HepG2 (cell line): ENCODE measurements around the gene ANXA3. TPM values are rescaled to one million over a fixed set of nuclear protein-coding genes. Genes with fewer than 3 reads are reported as not detected.

Experiments used
- ATAC-seq: fragments of 200-7000 bp; cut with Tn5 transposase; 3 replicates; pipeline ENCODE4 v1.9.1; 2020; ENCODE audit warnings: mild to moderate bottlenecking, moderate library complexity
- BruUV-seq: library from RNA; stranded (reverse); fragments of 400-500 nt; replicated peaks from 2 replicates; lab custom pipeline; 2021; lab: Mats Ljungman, UMichigan
- CTCF ChIA-PET: fragments of 300-600 bp; formaldehyde crosslinking; extraction: SDS; loops from one replicate; lab custom pipeline; 2021; ENCODE audit warnings: low total read pairs, inconsistent platforms, low intra/inter-chr PET ratio; lab: Yijun Ruan, JAX
- POLR2A ChIA-PET: fragments of 350-600 bp; sonication (Branson Sonifier 250); formaldehyde crosslinking; loops from one replicate; lab custom pipeline; 2020; ENCODE audit warnings: antibody characterized with exemption, inconsistent platforms; lab: Yijun Ruan, JAX
- DNase-seq: peaks from one replicate; pipeline ENCODE4 v3.0.0-alpha.2; 2015; ENCODE audit warnings: low spot score
- FAIRE-seq: peaks from 3 replicates; lab custom pipeline; 2011; peaks lifted over from hg19 to GRCh38; lab: Jason Lieb, UNC
- H2AFZ ChIP-seq: one replicate; pipeline ENCODE4 v1.6.1; 2011; ENCODE audit warnings: low read length, inconsistent platforms
- H3K27ac ChIP-seq: fragments of 300-600 bp; 3 replicates; pipeline ENCODE4 v1.8.0; 2011; ENCODE audit warnings: mixed run types, mild to moderate bottlenecking, mixed read lengths, low read length, inconsistent platforms; ENCODE audit not compliant: insufficient read depth; ENCODE audit errors: extremely low read length
- H3K27me3 ChIP-seq, 2 experiments: fragments of 200-600 bp in 1 of 2; 2 replicates in 1 of 2; 3 replicates in 1 of 2; pipeline versions ENCODE4 v1.6.0 to v1.8.0; 2011; ENCODE audit warnings: low read length in 2 of 2, mild to moderate bottlenecking in 2 of 2, moderate library complexity in 2 of 2, inconsistent platforms in 1 of 2; ENCODE audit not compliant: insufficient read depth in 2 of 2, control insufficient read depth in 1 of 2
- H3K36me3 ChIP-seq, 2 experiments: fragments of 200-600 bp in 1 of 2; replicated peaks in 1 of 2; 2 replicates in 1 of 2; 3 replicates in 1 of 2; pipeline versions ENCODE4 v1.5.1 to v1.8.0; 2011; ENCODE audit warnings: low read length in 2 of 2, inconsistent platforms in 1 of 2; ENCODE audit not compliant: insufficient read depth in 2 of 2, control insufficient read depth in 1 of 2
- H3K4me1 ChIP-seq: 2 replicates; pipeline ENCODE4 v1.5.1; 2012; ENCODE audit warnings: low read length, inconsistent platforms; ENCODE audit not compliant: insufficient read depth
- H3K4me2 ChIP-seq: 2 replicates; pipeline ENCODE4 v1.6.0; 2011; ENCODE audit warnings: low read depth, low read length, inconsistent platforms
- H3K4me3 ChIP-seq, 3 experiments: fragments of 200-600 bp in 1 of 3; sonication (generic), shearing (Covaris generic) in 1 of 3; replicated peaks in 1 of 3; 2 replicates each; pipeline ENCODE4 v1.5.1; 2011 to 2016; ENCODE audit warnings: low read length in 3 of 3, inconsistent platforms in 2 of 3, low read depth in 2 of 3, mild to moderate bottlenecking in 2 of 3, control low read depth in 1 of 3, mixed read lengths in 1 of 3; ENCODE audit not compliant: insufficient read depth in 1 of 3
- H3K79me2 ChIP-seq: one replicate; pipeline ENCODE4 v1.6.1; 2011; ENCODE audit warnings: low read length, inconsistent platforms; ENCODE audit not compliant: insufficient read depth
- H3K9ac ChIP-seq: 2 replicates; pipeline ENCODE4 v1.6.0; 2011; ENCODE audit warnings: mild to moderate bottlenecking, low read depth, low read length, inconsistent platforms; ENCODE audit not compliant: insufficient read depth
- H3K9me3 ChIP-seq: 2 replicates; pipeline ENCODE4 v1.5.1; 2012; ENCODE audit warnings: mild to moderate bottlenecking, low read length
- H4K20me1 ChIP-seq: 2 replicates; pipeline ENCODE4 v1.6.0; 2011; ENCODE audit warnings: inconsistent platforms, mild to moderate bottlenecking, low read length, moderate library complexity; ENCODE audit not compliant: insufficient read depth
- CENPT ChIP-seq: sonication (generic); formaldehyde crosslinking; IDR thresholded peaks from 2 replicates; pipeline ENCODE4 v1.8.0; 2022; ENCODE audit warnings: low read depth, mild to moderate bottlenecking, moderate library complexity, missing genetic modification reagents
- KAT2B ChIP-seq: fragments of 150-350 bp; IDR thresholded peaks from 2 replicates; pipeline ENCODE4 v1.6.1; 2014; ENCODE audit warnings: low read depth, low read length, borderline replicate concordance
- KDM5A ChIP-seq: fragments of 200-600 bp; sonication (generic); IDR thresholded peaks from 2 replicates; pipeline ENCODE4 v1.7.0; 2018; ENCODE audit warnings: antibody characterized with exemption, mild to moderate bottlenecking, low read length, borderline replicate concordance
- PPARG ChIP-seq: conservative IDR thresholded peaks from 2 replicates; pipeline ENCODE4 v1.6.1; 2016; ENCODE audit warnings: missing biosample characterization, missing genetic modification reagents
- RXRA ChIP-seq: sonication (generic); formaldehyde crosslinking; IDR thresholded peaks from 2 replicates; pipeline ENCODE4 v1.5.1; 2020; ENCODE audit warnings: missing genetic modification reagents
- YEATS2 ChIP-seq: sonication (generic); formaldehyde crosslinking; IDR thresholded peaks from 2 replicates; pipeline ENCODE4 v1.4.0; 2020; ENCODE audit warnings: missing genetic modification reagents, borderline replicate concordance
- ZFP82 ChIP-seq: sonication (generic); formaldehyde crosslinking; IDR thresholded peaks from 2 replicates; pipeline ENCODE4 v1.5.1; 2020; ENCODE audit warnings: mild to moderate bottlenecking, missing genetic modification reagents, borderline replicate concordance
- ZKSCAN5 ChIP-seq: sonication (generic); formaldehyde crosslinking; IDR thresholded peaks from 2 replicates; pipeline ENCODE4 v1.5.1; 2020; ENCODE audit warnings: mild to moderate bottlenecking, missing genetic modification reagents
- WGBS: methylation state at CpG from one replicate; pipeline ENCODE4 v1.1.6; 2017; ENCODE audit warnings: low lambda C conversion rate; 5-methylcytosine and 5-hydroxymethylcytosine counted together
- in situ Hi-C: cut with HindIII; loops from 2 replicates; pipeline ENCODE4 v1.10.0; 2017; ENCODE audit warnings: low pct_unique_long_range_greater_than_20kb; ENCODE audit not compliant: extremely low pct_ligation_motif_present
- intact Hi-C: fragments of 100-400 bp; cut with micrococcal nuclease; formaldehyde crosslinking; loops from one replicate; pipeline ENCODE4 v1.10.0; 2022; ENCODE audit not compliant: unreplicated experiment
- polyA plus RNA-seq, 8 experiments: library from polyadenylated mRNA; depleted of rRNA in 3 of 8; stranded (reverse) in 7 of 8; unstranded in 1 of 8; fragments of >200 nt; fragmentation: Illumina TruSeq in 4 of 8; extraction: Trizol in 4 of 8; gene quantifications; 2 replicates each; pipeline versions ENCODE4 v1.2.1 to v1.2.3, GENCODE V29; 2011 to 2016; ENCODE audit warnings: low read depth in 4 of 8, missing spikeins in 1 of 8, mixed read lengths in 1 of 8; ENCODE audit not compliant: insufficient read depth in 1 of 8
- total RNA-seq, 5 experiments: library from RNA; depleted of rRNA; stranded (reverse); fragments of >200 nt; fragmentation: Illumina TruSeq; extraction: Trizol; gene quantifications; 2 replicates each; pipeline ENCODE4 v1.2.3, GENCODE V29; 2016; ENCODE audit warnings: low read depth in 1 of 5
- TF ChIP-seq, protein P1 (sequence below): sonication (generic); formaldehyde crosslinking; IDR thresholded peaks from 2 replicates; pipeline ENCODE4 v1.5.0; 2020; ENCODE audit warnings: mild to moderate bottlenecking, low read depth, missing genetic modification reagents, borderline replicate concordance
- TF ChIP-seq, protein P2 (sequence below): sonication (generic); formaldehyde crosslinking; IDR thresholded peaks from 2 replicates; pipeline ENCODE4 v1.9.0; 2021; ENCODE audit warnings: missing genetic modification reagents, mild to moderate bottlenecking, borderline replicate concordance
- TF ChIP-seq, protein P3 (sequence below): IDR thresholded peaks from 2 replicates; pipeline ENCODE4 v1.6.1; 2016; ENCODE audit warnings: low read depth, missing genetic modification reagents, missing compliant biosample characterization

ANXA3 gene
- total and polyA plus RNA-seq, 2 of the 13 experiments (the other 11 are each of a cell fraction or from before 2014, with no cell fraction given) = 6.5 to 6.9 TPM

DNA sequence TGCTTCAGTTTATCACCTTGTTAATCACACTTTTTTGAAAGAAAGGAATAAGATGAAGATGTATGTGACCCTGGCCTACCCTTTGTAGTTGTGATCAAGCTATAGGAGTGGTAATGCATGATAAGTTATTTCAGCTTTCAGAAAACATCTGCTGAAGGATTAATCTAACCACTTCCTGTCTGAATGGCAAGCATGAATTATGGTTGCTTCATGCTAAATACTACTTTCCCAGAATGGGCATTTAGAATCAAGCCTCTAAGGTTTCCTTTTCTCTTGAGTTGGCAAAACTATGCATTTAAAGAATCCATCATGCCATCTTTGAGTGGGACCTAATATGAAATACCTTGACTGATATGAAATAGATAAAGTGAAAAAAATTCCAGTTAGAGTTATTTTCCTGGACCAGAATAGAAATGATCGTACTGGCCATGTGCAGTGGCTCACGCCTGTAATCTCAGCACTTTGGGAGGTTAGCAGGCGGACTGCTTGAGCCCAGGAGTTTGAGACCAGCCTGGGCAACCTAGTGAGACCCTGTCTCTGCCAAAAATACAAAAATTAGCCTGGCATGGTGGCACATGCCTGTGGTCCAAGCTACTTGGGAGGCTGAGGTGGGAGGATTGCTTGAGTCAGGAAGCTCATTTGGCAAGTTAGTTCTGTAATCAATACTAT is 59.1 kb downstream of the ANXA3 start:
- FAIRE-seq = no peak
- BruUV-seq = no TSS peak
- ATAC-seq = no peak
- DNase-seq = no peak
- WGBS = 81% methylated on average over 3 of the region's 3 CpGs
- no peak overlapping the region for H3K9ac ChIP-seq
- no peaks in the 10 kb centered on the region for H3K36me3 ChIP-seq
- no peaks in the 10 kb centered on the region for H3K9me3 ChIP-seq
- POLR2A ChIA-PET = no interaction called here
- CTCF ChIA-PET = no interaction called here
- peaks cover 9% of the 10 kb centered on the region; the same call in 1 of the 2 replicates for H3K4me1 ChIP-seq
- no peaks in the 10 kb centered on the region for H3K79me2 ChIP-seq
- H3K27ac ChIP-seq = no peak overlapping the region
- in situ Hi-C loops (loop anchor here (5.0 kb wide), 1 partner anchor 252 kb away; no protein-coding TSS in a partner anchor), intact Hi-C loops (loop anchor here (10.0 kb wide), 1 partner anchor 164 kb away; the partner anchor contains the start of gene BMP2K)
- no peaks in the 10 kb centered on the region for H3K27me3 ChIP-seq
- H3K4me3 ChIP-seq = no peak overlapping the region
- H4K20me1 ChIP-seq = no peaks in the 10 kb centered on the region
- H2AFZ ChIP-seq = no peak overlapping the region
- H3K4me2 ChIP-seq = no peak overlapping the region
- TF ChIP-seq KDM5A (no peak), CENPT (CRISPR knock-in tag) (no peak), PPARG (CRISPR knock-in tag) (no peak), RXRA (CRISPR knock-in tag) (no peak), KAT2B (no peak), ZFP82 (CRISPR knock-in tag) (no peak), ZKSCAN5 (no peak), YEATS2 (CRISPR knock-in tag) (no peak)
- TF ChIP-seq, protein P1, sequence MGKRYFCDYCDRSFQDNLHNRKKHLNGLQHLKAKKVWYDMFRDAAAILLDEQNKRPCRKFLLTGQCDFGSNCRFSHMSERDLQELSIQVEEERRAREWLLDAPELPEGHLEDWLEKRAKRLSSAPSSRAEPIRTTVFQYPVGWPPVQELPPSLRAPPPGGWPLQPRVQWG (CRISPR knock-in tag) = no peak
- TF ChIP-seq, protein P2, sequence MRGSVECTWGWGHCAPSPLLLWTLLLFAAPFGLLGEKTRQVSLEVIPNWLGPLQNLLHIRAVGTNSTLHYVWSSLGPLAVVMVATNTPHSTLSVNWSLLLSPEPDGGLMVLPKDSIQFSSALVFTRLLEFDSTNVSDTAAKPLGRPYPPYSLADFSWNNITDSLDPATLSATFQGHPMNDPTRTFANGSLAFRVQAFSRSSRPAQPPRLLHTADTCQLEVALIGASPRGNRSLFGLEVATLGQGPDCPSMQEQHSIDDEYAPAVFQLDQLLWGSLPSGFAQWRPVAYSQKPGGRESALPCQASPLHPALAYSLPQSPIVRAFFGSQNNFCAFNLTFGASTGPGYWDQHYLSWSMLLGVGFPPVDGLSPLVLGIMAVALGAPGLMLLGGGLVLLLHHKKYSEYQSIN (CRISPR knock-in tag) = no peak
- TF ChIP-seq, protein P3, sequence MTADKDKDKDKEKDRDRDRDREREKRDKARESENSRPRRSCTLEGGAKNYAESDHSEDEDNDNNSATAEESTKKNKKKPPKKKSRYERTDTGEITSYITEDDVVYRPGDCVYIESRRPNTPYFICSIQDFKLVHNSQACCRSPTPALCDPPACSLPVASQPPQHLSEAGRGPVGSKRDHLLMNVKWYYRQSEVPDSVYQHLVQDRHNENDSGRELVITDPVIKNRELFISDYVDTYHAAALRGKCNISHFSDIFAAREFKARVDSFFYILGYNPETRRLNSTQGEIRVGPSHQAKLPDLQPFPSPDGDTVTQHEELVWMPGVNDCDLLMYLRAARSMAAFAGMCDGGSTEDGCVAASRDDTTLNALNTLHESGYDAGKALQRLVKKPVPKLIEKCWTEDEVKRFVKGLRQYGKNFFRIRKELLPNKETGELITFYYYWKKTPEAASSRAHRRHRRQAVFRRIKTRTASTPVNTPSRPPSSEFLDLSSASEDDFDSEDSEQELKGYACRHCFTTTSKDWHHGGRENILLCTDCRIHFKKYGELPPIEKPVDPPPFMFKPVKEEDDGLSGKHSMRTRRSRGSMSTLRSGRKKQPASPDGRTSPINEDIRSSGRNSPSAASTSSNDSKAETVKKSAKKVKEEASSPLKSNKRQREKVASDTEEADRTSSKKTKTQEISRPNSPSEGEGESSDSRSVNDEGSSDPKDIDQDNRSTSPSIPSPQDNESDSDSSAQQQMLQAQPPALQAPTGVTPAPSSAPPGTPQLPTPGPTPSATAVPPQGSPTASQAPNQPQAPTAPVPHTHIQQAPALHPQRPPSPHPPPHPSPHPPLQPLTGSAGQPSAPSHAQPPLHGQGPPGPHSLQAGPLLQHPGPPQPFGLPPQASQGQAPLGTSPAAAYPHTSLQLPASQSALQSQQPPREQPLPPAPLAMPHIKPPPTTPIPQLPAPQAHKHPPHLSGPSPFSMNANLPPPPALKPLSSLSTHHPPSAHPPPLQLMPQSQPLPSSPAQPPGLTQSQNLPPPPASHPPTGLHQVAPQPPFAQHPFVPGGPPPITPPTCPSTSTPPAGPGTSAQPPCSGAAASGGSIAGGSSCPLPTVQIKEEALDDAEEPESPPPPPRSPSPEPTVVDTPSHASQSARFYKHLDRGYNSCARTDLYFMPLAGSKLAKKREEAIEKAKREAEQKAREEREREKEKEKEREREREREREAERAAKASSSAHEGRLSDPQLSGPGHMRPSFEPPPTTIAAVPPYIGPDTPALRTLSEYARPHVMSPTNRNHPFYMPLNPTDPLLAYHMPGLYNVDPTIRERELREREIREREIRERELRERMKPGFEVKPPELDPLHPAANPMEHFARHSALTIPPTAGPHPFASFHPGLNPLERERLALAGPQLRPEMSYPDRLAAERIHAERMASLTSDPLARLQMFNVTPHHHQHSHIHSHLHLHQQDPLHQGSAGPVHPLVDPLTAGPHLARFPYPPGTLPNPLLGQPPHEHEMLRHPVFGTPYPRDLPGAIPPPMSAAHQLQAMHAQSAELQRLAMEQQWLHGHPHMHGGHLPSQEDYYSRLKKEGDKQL = no peak
